Smooth muscle cell (in vitro differentiated cells): ENCODE data around the gene SMURF1. TPM values are rescaled to one million over a fixed set of nuclear protein-coding genes. Genes with fewer than 3 reads are reported as not detected.

Experiments
- DNase-seq: peaks from one replicate; lab custom pipeline; 2025; ENCODE audit not compliant: unreplicated experiment; lab: John Stamatoyannopoulos, UW
- H2AFZ ChIP-seq: fragments of 200-600 bp; sonication (generic); 2 replicates; pipeline ENCODE4 v1.6.0; 2016; ENCODE audit warnings: antibody characterized with exemption, low read depth, mild to moderate bottlenecking
- H3F3A ChIP-seq: fragments of 200-600 bp; sonication (generic); 2 replicates; pipeline ENCODE4 v1.6.0; 2017; ENCODE audit warnings: antibody characterized with exemption, low read depth
- H3K27ac ChIP-seq: fragments of 200-600 bp; sonication (generic); 2 replicates; pipeline ENCODE4 v1.5.1; 2016; ENCODE audit warnings: low read depth, mild to moderate bottlenecking
- H3K27me3 ChIP-seq: fragments of 200-600 bp; sonication (generic); 2 replicates; pipeline ENCODE4 v1.6.1; 2016; ENCODE audit warnings: low read depth, mild to moderate bottlenecking
- H3K36me3 ChIP-seq: fragments of 200-600 bp; sonication (generic); 2 replicates; pipeline ENCODE4 v1.5.1; 2016; ENCODE audit warnings: low read depth
- H3K4me1 ChIP-seq: fragments of 200-600 bp; sonication (generic); 2 replicates; pipeline ENCODE4 v1.5.1; 2016; ENCODE audit warnings: low read depth
- H3K4me2 ChIP-seq: fragments of 200-600 bp; sonication (generic); 2 replicates; pipeline ENCODE4 v1.6.0; 2016; ENCODE audit warnings: mild to moderate bottlenecking
- H3K4me3 ChIP-seq: fragments of 200-600 bp; sonication (generic); 2 replicates; pipeline ENCODE4 v1.5.1; 2016; ENCODE audit warnings: mild to moderate bottlenecking
- H3K79me2 ChIP-seq: fragments of 200-600 bp; sonication (generic); 2 replicates; pipeline ENCODE4 v1.6.0; 2016; ENCODE audit warnings: low read depth, mild to moderate bottlenecking
- H3K9ac ChIP-seq: fragments of 200-600 bp; sonication (generic); 2 replicates; pipeline ENCODE4 v1.6.0; 2016; ENCODE audit warnings: low read depth
- H3K9me3 ChIP-seq: fragments of 200-600 bp; sonication (generic); replicated peaks from 2 replicates; pipeline ENCODE4 v1.5.1; 2016; ENCODE audit warnings: low read depth
- H4K20me1 ChIP-seq: fragments of 200-600 bp; sonication (generic); 2 replicates; pipeline ENCODE4 v1.6.0; 2016; ENCODE audit warnings: low read depth
- CTCF ChIP-seq: fragments of 200-600 bp; sonication (generic); IDR thresholded peaks from 2 replicates; pipeline ENCODE4 v1.5.1; 2017; ENCODE audit warnings: borderline replicate concordance, mild to moderate bottlenecking, antibody characterized with exemption; ENCODE audit not compliant: insufficient read depth, poor library complexity, severe bottlenecking
- WGBS: methylation state at CpG from one replicate; pipeline ENCODE4 v1.1.7; 2016; ENCODE audit warnings: low lambda C conversion rate; 5-methylcytosine and 5-hydroxymethylcytosine counted together
- polyA plus RNA-seq: library from polyadenylated mRNA; unstranded; fragments of >200 nt; fragmentation: Nextera tagmentation; extraction: Ambion mirVana; gene quantifications from 2 replicates; pipeline ENCODE4 v1.2.1, GENCODE V29; 2016
- total RNA-seq: library from RNA; depleted of rRNA; stranded (reverse); fragments of >200 nt; gene quantifications from 2 replicates; pipeline ENCODE4 v1.2.3, GENCODE V29; 2014

The SMURF1 gene
- total and polyA plus RNA-seq, 2 experiments from 2014 or later = 17.5 to 28.5 TPM

- no peaks in the 10 kb centered on the region for H3K79me2 ChIP-seq
- H3K27me3 ChIP-seq = no peaks in the 10 kb centered on the region
- H3K4me1 ChIP-seq = no peaks in the 10 kb centered on the region
- TF ChIP-seq CTCF = no peak
- H3K27ac ChIP-seq = no peak overlapping the region
- no peaks in the 10 kb centered on the region for H3K9me3 ChIP-seq
- no peak overlapping the region for H2AFZ ChIP-seq
- H3F3A ChIP-seq = no peaks in the 10 kb centered on the region
- DNase-seq = no peak
- peaks cover 2% of the 10 kb centered on the region for H4K20me1 ChIP-seq
- no peak overlapping the region for H3K4me2 ChIP-seq
- H3K9ac ChIP-seq = no peak overlapping the region
- 97% methylated on average over 25 of the region's 25 CpGs for WGBS
- no peak overlapping the region for H3K4me3 ChIP-seq
- peaks cover 27% of the 10 kb centered on the region for H3K36me3 ChIP-seq
Measured at GRCh38 chr7:99013266-99014112, 130.4 kb downstream of the SMURF1 start.

- Histone ChIP-seq H3K4me2 (no peak overlapping the region), H3K36me3 (peaks cover 27% of the 10 kb centered on the region), H3K4me3 (no peak overlapping the region), H3K27ac (no peak overlapping the region), H3F3A (no peaks in the 10 kb centered on the region), H3K79me2 (no peaks in the 10 kb centered on the region), H3K4me1 (no peaks in the 10 kb centered on the region), H3K27me3 (no peaks in the 10 kb centered on the region), H3K9ac (no peak overlapping the region), H4K20me1 (no peaks in the 10 kb centered on the region), H2AFZ (no peak overlapping the region), H3K9me3 (no peaks in the 10 kb centered on the region)
- 99% methylated on average over 13 of the region's 13 CpGs for WGBS
- no peak for DNase-seq
- no peak for TF ChIP-seq CTCF
Measured at GRCh38 chr7:99012722-99013121, 131.2 kb downstream of the SMURF1 start.

DNA sequence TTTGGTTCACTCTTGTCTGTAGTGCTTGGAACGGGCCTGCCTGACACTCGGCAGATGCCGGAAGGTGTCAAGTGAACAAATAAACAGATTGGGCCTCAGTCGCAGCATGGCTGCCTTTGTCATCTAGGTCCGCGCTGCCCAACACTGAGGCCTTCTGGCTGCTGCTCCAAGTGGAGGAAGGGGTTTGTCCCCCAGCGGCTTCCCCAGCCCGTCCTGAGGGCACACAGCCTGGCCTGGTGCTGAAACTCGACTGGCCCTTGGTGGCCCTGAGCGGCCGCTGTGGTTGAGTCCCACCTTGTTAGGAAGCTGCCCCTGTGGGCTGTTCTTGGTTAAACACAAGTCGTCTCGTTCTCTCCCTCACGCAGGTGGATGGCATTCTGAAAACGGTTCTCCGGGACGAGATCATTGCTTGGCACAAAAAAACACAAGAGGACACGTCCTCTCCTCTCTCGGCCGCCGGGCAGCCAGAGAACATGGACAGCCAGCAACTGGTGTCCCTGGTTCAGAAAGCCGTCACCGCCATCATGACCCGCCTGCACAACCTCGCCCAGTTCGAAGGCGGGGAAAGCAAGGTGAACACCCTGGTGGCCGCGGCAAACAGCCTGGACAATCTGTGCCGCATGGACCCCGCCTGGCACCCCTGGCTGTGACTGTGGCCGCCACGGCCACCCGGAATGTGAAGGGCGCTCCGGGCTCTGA, 132.1 kb downstream of the SMURF1 start:
- Histone ChIP-seq H2AFZ (no peak overlapping the region), H3K79me2 (no peaks in the 10 kb centered on the region), H3K27ac (no peak overlapping the region), H3K36me3 (peaks cover 27% of the 10 kb centered on the region), H3K4me3 (no peak overlapping the region), H3F3A (no peaks in the 10 kb centered on the region), H4K20me1 (no peaks in the 10 kb centered on the region), H3K9ac (no peak overlapping the region), H3K9me3 (no peaks in the 10 kb centered on the region), H3K4me2 (no peak overlapping the region), H3K4me1 (no peaks in the 10 kb centered on the region), H3K27me3 (no peaks in the 10 kb centered on the region)
- TF ChIP-seq CTCF = no peak
- WGBS = 97% methylated on average over 36 of the region's 36 CpGs
- no peak for DNase-seq
